Muscle of leg (tissue), 11 donors: ENCODE results near the gene RNASE8. TPM values are rescaled to one million over a fixed set of nuclear protein-coding genes. Genes with fewer than 3 reads are reported as not detected.

ENCODE experiments used
- DNase-seq: peaks from one replicate; pipeline ENCODE4 v3.0.0; 2013
- H3K27ac ChIP-seq: one replicate; pipeline ENCODE4 v1.5.1; 2013; ENCODE audit warnings: mild to moderate bottlenecking, low read length, control low read depth
- H3K27me3 ChIP-seq: one replicate; pipeline ENCODE4 v1.6.1; 2013; ENCODE audit warnings: low read length; ENCODE audit not compliant: control insufficient read depth, insufficient read depth
- H3K36me3 ChIP-seq: one replicate; pipeline ENCODE4 v1.6.1; 2013; ENCODE audit warnings: low read length; ENCODE audit not compliant: control insufficient read depth, insufficient read depth
- H3K4me1 ChIP-seq: one replicate; pipeline ENCODE4 v1.6.1; 2013; ENCODE audit warnings: low read length; ENCODE audit not compliant: control insufficient read depth, insufficient read depth
- H3K4me3 ChIP-seq: one replicate; pipeline ENCODE4 v1.5.1; 2013; ENCODE audit warnings: low read length, control low read depth
- H3K9me3 ChIP-seq: replicated peaks from 2 replicates; pipeline ENCODE4 v1.6.1; 2013; ENCODE audit warnings: low read depth, low read length; ENCODE audit not compliant: control insufficient read depth
- WGBS: methylation state at CpG from one replicate; pipeline ENCODE4 v1.1.5; 2013; ENCODE audit warnings: missing lambda C conversion rate; ENCODE audit not compliant: insufficient coverage; 5-methylcytosine and 5-hydroxymethylcytosine counted together
- polyA plus RNA-seq, 8 donors: library from polyadenylated mRNA; unstranded; fragments of 120-200 nt; gene quantifications; one replicate each; pipeline versions ENCODE4 v1.2.1 to v1.2.3, GENCODE V29; 2013; ENCODE audit warnings: inconsistent platforms in 1 of 8, low replicate concordance in 1 of 8; ENCODE audit not compliant: insufficient read length in 8 of 8, insufficient read depth in 1 of 8
- total RNA-seq: library from RNA; stranded (reverse); fragments of 120-200 nt; gene quantifications from one replicate; pipeline ENCODE4 v1.2.4, GENCODE V29; 2013

The RNASE8 gene
- total and polyA plus RNA-seq, 9 donors = not detected

- WGBS = 87% methylated on average over 8 of the region's 9 CpGs
- peaks cover 67% of the 10 kb centered on the region for H3K36me3 ChIP-seq
Observed at GRCh38 chr14:21073921-21074320, 16.3 kb downstream of the RNASE8 start.

GRCh38 chr14:21074398-21075272 is 17.0 kb downstream of the RNASE8 start:
- 86% methylated on average over 23 of the region's 26 CpGs for WGBS
- Histone ChIP-seq H3K4me3 (no peak overlapping the region), H3K36me3 (peaks cover 74% of the 10 kb centered on the region), H3K27me3 (no peaks in the 10 kb centered on the region), H3K4me1 (peaks cover 32% of the 10 kb centered on the region), H3K27ac (no peak overlapping the region), H3K9me3 (no peaks in the 10 kb centered on the region)
- no peak for DNase-seq

More at GRCh38 chr14:21073921-21074320, 16.3 kb downstream of the RNASE8 start:
- Histone ChIP-seq H3K9me3 (no peaks in the 10 kb centered on the region), H3K4me3 (no peak overlapping the region), H3K4me1 (peaks cover 40% of the 10 kb centered on the region), H3K27me3 (no peaks in the 10 kb centered on the region), H3K27ac (no peak overlapping the region)
- DNase-seq = no peak

GRCh38 chr14:21075719-21076437 is 18.3 kb downstream of the RNASE8 start:
- H3K4me1 ChIP-seq = peaks cover 27% of the 10 kb centered on the region
- WGBS = 76% methylated on average over 9 of the region's 9 CpGs
- H3K36me3 ChIP-seq = peaks cover 87% of the 10 kb centered on the region
- no peak overlapping the region for H3K4me3 ChIP-seq
- DNase-seq = no peak
- no peak overlapping the region for H3K27ac ChIP-seq
- H3K27me3 ChIP-seq = no peaks in the 10 kb centered on the region
- no peaks in the 10 kb centered on the region for H3K9me3 ChIP-seq

- 81% methylated on average over 2 of the region's 2 CpGs for WGBS
- Histone ChIP-seq H3K36me3 (peaks cover 100% of the 10 kb centered on the region), H3K27ac (no peak overlapping the region)
Observed at GRCh38 chr14:21077672-21078071, 20.1 kb downstream of the RNASE8 start.

GRCh38 chr14:21078287-21078686 is 20.7 kb downstream of the RNASE8 start:
- WGBS = 100% methylated on average over 1 of the region's 5 CpGs
- H3K27ac ChIP-seq = no peak overlapping the region
- H3K9me3 ChIP-seq = no peaks in the 10 kb centered on the region
- H3K27me3 ChIP-seq = no peaks in the 10 kb centered on the region
- DNase-seq = no peak
- peaks cover 98% of the 10 kb centered on the region for H3K36me3 ChIP-seq
- H3K4me1 ChIP-seq = peaks cover 8% of the 10 kb centered on the region
- H3K4me3 ChIP-seq = no peak overlapping the region

More at GRCh38 chr14:21077672-21078071, 20.1 kb downstream of the RNASE8 start:
- H3K4me3 ChIP-seq = no peak overlapping the region
- no peaks in the 10 kb centered on the region for H3K9me3 ChIP-seq
- H3K27me3 ChIP-seq = no peaks in the 10 kb centered on the region
- peaks cover 13% of the 10 kb centered on the region for H3K4me1 ChIP-seq
- no peak for DNase-seq

GRCh38 chr14:21078726-21079125 is 21.1 kb downstream of the RNASE8 start:
- no peaks in the 10 kb centered on the region for H3K27me3 ChIP-seq
- H3K27ac ChIP-seq = no peak overlapping the region
- H3K4me3 ChIP-seq = no peak overlapping the region
- 82% methylated on average over 6 of the region's 10 CpGs for WGBS
- DNase-seq = no peak
- H3K36me3 ChIP-seq = peaks cover 98% of the 10 kb centered on the region
- H3K9me3 ChIP-seq = no peaks in the 10 kb centered on the region
- H3K4me1 ChIP-seq = peaks cover 4% of the 10 kb centered on the region

- WGBS = 82% methylated on average over 22 of the region's 30 CpGs
- no peaks in the 10 kb centered on the region for H3K27me3 ChIP-seq
- no peaks in the 10 kb centered on the region for H3K9me3 ChIP-seq
- peaks cover 96% of the 10 kb centered on the region for H3K36me3 ChIP-seq
- no peak overlapping the region for H3K4me3 ChIP-seq
- H3K27ac ChIP-seq = no peak overlapping the region
- H3K4me1 ChIP-seq = no peaks in the 10 kb centered on the region
- DNase-seq = no peak
Observed at GRCh38 chr14:21081521-21082142, 24.0 kb downstream of the RNASE8 start.

DNA sequence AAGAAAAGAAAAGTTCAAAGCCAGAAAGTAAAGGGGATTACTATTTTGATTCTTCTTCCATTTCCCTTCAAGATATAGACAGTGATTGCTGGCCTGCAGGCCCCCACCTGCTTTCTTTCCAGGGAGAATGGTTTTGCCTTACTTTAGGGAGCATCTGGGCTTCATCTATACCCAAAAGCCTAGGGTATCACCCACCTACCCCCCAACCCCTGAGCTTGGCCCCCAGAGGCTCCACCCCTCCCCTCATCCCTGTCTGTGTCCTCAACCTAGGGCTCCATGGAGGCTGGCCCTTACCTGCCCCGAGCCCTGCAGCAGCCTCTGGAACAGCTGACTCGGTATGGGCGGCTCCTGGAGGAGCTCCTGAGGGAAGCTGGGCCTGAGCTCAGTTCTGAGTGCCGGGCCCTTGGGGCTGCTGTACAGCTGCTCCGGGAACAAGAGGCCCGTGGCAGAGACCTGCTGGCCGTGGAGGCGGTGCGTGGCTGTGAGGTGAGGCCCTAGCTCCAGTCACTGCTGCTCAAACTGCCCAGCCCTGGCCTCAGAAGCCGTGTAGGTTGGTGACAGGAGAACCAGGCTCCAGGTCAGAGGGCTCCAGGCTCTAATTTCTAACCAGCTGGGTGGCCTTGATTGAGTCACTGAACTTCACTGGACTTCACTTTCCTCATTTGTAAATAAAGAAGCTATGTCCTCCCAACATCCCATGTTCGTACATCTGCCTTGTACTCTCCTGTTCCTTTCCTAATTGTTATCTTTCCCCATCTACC is 26.1 kb downstream of the RNASE8 start:
- Histone ChIP-seq H3K4me1 (peaks cover 6% of the 10 kb centered on the region), H3K4me3 (no peak overlapping the region), H3K9me3 (no peaks in the 10 kb centered on the region), H3K27ac (no peak overlapping the region), H3K27me3 (no peaks in the 10 kb centered on the region), H3K36me3 (peaks cover 96% of the 10 kb centered on the region)
- WGBS = 75% methylated on average over 11 of the region's 11 CpGs
- DNase-seq = no peak

- WGBS = 88% methylated on average over 2 of the region's 2 CpGs
Observed at GRCh38 chr14:21084396-21084795, 26.8 kb downstream of the RNASE8 start.

More at GRCh38 chr14:21084396-21084795, 26.8 kb downstream of the RNASE8 start:
- Histone ChIP-seq H3K9me3 (no peaks in the 10 kb centered on the region), H3K27me3 (no peaks in the 10 kb centered on the region), H3K27ac (no peak overlapping the region), H3K36me3 (peaks cover 96% of the 10 kb centered on the region), H3K4me1 (peaks cover 6% of the 10 kb centered on the region), H3K4me3 (no peak overlapping the region)
- no peak for DNase-seq
